Activated T-helper 1 cell treated with anti-CD3 and anti-CD28 coated beads, Interleukin-12 subunit alpha, Interleukin-12 subunit beta, Interleukin-2, Interleukin-4 antibody, amounts not matched to agents 30 ng/mL and 10 ng/mL and 1 ng/mL, durations not matched to agents 14 hours and 24 hours and 36 hours (primary cell): ENCODE measurements around the gene LRRK2. TPM values are rescaled to one million over a fixed set of nuclear protein-coding genes. Genes with fewer than 3 reads are reported as not detected.

ENCODE experiments used
- DNase-seq: peaks from one replicate; pipeline ENCODE4 v3.0.0; 2021; ENCODE audit warnings: low spot score
- H3K27ac Mint-ChIP-seq: one replicate; pipeline ENCODE4 v1.8.0; 2021; ENCODE audit warnings: mild to moderate bottlenecking, mixed read lengths
- H3K27me3 Mint-ChIP-seq: one replicate; pipeline ENCODE4 v1.8.0; 2022; ENCODE audit warnings: mild to moderate bottlenecking, moderate library complexity, mixed read lengths; ENCODE audit not compliant: insufficient read depth
- H3K36me3 Mint-ChIP-seq: one replicate; pipeline ENCODE4 v1.8.0; 2021; ENCODE audit warnings: low read depth, mixed read lengths
- H3K4me1 Mint-ChIP-seq: one replicate; pipeline ENCODE4 v1.8.0; 2021; ENCODE audit warnings: low read depth, mixed read lengths
- H3K4me3 Mint-ChIP-seq: one replicate; pipeline ENCODE4 v1.8.0; 2021; ENCODE audit warnings: mild to moderate bottlenecking, moderate library complexity, mixed read lengths
- H3K9me3 Mint-ChIP-seq: one replicate; pipeline ENCODE4 v1.8.0; 2021; ENCODE audit warnings: mixed read lengths
- intact Hi-C: fragments of 100-400 bp; cut with micrococcal nuclease; formaldehyde crosslinking; loops from one replicate; pipeline ENCODE4 v1.15.1; 2024
- total RNA-seq: library from RNA; stranded (reverse); gene quantifications from 2 replicates; pipeline ENCODE4 v1.2.3, GENCODE V29; 2022

The LRRK2 gene
- not detected in 2 replicates for total RNA-seq

GRCh38 chr12:40224439-40225291 is at the start of gene LRRK2:
TSS of gene LRRK2 (plus strand) at chr12:40224997. CDS start at chr12:40225132, 135 bp downstream.
- no peaks in the 10 kb centered on the region for H3K36me3 Mint-ChIP-seq
- intact Hi-C loops, result loop anchor here (5.0 kb wide), 1 partner anchor 72 kb away; no protein-coding TSS in a partner anchor

GRCh38 chr12:40175045-40175444 is 49.8 kb upstream of the LRRK2 start:
- peaks cover under 1% of the 10 kb centered on the region for H3K9me3 Mint-ChIP-seq
- DNase-seq, result no peak
- H3K4me3 Mint-ChIP-seq, result no peak overlapping the region
- intact Hi-C loops, result no loop called here
- no peaks in the 10 kb centered on the region for H3K36me3 Mint-ChIP-seq
- no peak overlapping the region for H3K27ac Mint-ChIP-seq
- H3K27me3 Mint-ChIP-seq, result peaks cover 2% of the 10 kb centered on the region
- peaks cover 6% of the 10 kb centered on the region for H3K4me1 Mint-ChIP-seq

More at GRCh38 chr12:40224439-40225291, at the start of gene LRRK2:
- Mint-ChIP-seq H3K27ac (no peak within 1 kb of the TSS), H3K4me3 (peak within 1 kb of the TSS; percentile 55), H3K4me1 (peaks cover 6% of the 10 kb centered on the region), H3K9me3 (no peaks in the 10 kb centered on the region), H3K27me3 (peaks cover 46% of the 10 kb centered on the region)
- no peak for DNase-seq

- DNase-seq, result no peak
- H3K27me3 Mint-ChIP-seq, result peaks cover 2% of the 10 kb centered on the region
- H3K27ac Mint-ChIP-seq, result no peak overlapping the region
- no peak overlapping the region for H3K4me3 Mint-ChIP-seq
- no peaks in the 10 kb centered on the region for H3K36me3 Mint-ChIP-seq
- intact Hi-C loops, result no loop called here
- peaks cover 4% of the 10 kb centered on the region for H3K9me3 Mint-ChIP-seq
- H3K4me1 Mint-ChIP-seq, result peaks cover 6% of the 10 kb centered on the region
Measured at GRCh38 chr12:40175489-40175888, 49.3 kb upstream of the LRRK2 start.

GRCh38 chr12:40178701-40179100 is 46.1 kb upstream of the LRRK2 start:
- DNase-seq, result no peak
- Mint-ChIP-seq H3K9me3 (peaks cover 4% of the 10 kb centered on the region), H3K4me1 (peaks cover 9% of the 10 kb centered on the region), H3K27me3 (peaks cover 2% of the 10 kb centered on the region), H3K27ac (no peak overlapping the region), H3K4me3 (no peak overlapping the region), H3K36me3 (no peaks in the 10 kb centered on the region)
- intact Hi-C loops, result no loop called here

- intact Hi-C loops, result no loop called here
- H3K36me3 Mint-ChIP-seq, result no peaks in the 10 kb centered on the region
- H3K4me3 Mint-ChIP-seq, result no peak overlapping the region
- peaks cover 2% of the 10 kb centered on the region for H3K27me3 Mint-ChIP-seq
- H3K4me1 Mint-ChIP-seq, result peaks cover 9% of the 10 kb centered on the region
- no peak for DNase-seq
- H3K27ac Mint-ChIP-seq, result no peak overlapping the region
- peaks cover 4% of the 10 kb centered on the region for H3K9me3 Mint-ChIP-seq
Measured at GRCh38 chr12:40181490-40181889, 43.3 kb upstream of the LRRK2 start.

- peaks cover 13% of the 10 kb centered on the region for H3K9me3 Mint-ChIP-seq
- intact Hi-C loops, result no loop called here
- H3K4me3 Mint-ChIP-seq, result no peak overlapping the region
- H3K36me3 Mint-ChIP-seq, result no peaks in the 10 kb centered on the region
- H3K4me1 Mint-ChIP-seq, result peaks cover 9% of the 10 kb centered on the region
- no peaks in the 10 kb centered on the region for H3K27me3 Mint-ChIP-seq
- no peak overlapping the region for H3K27ac Mint-ChIP-seq
- DNase-seq, result no peak
Measured at GRCh38 chr12:40183715-40184114, 41.1 kb upstream of the LRRK2 start.

- intact Hi-C loops, result no loop called here
- Mint-ChIP-seq H3K36me3 (no peaks in the 10 kb centered on the region), H3K9me3 (peaks cover 13% of the 10 kb centered on the region), H3K27ac (no peak overlapping the region), H3K4me3 (no peak overlapping the region), H3K4me1 (peaks cover 9% of the 10 kb centered on the region), H3K27me3 (no peaks in the 10 kb centered on the region)
- DNase-seq, result no peak
Measured at GRCh38 chr12:40184493-40185302, 40.1 kb upstream of the LRRK2 start.

- Mint-ChIP-seq H3K4me1 (peaks cover 9% of the 10 kb centered on the region), H3K4me3 (no peak overlapping the region), H3K27me3 (no peaks in the 10 kb centered on the region), H3K36me3 (no peaks in the 10 kb centered on the region), H3K9me3 (peaks cover 13% of the 10 kb centered on the region), H3K27ac (no peak overlapping the region)
- DNase-seq, result no peak
- intact Hi-C loops, result no loop called here
Measured at GRCh38 chr12:40185303-40185693, 39.5 kb upstream of the LRRK2 start.

GRCh38 chr12:40188558-40189320 is 36.1 kb upstream of the LRRK2 start:
- H3K36me3 Mint-ChIP-seq, result no peaks in the 10 kb centered on the region
- peaks cover 12% of the 10 kb centered on the region for H3K9me3 Mint-ChIP-seq

GRCh38 chr12:40192704-40193255 is 32.0 kb upstream of the LRRK2 start:
- peaks cover 6% of the 10 kb centered on the region for H3K9me3 Mint-ChIP-seq
- H3K4me1 Mint-ChIP-seq, result peaks cover 17% of the 10 kb centered on the region
- intact Hi-C loops, result no loop called here
- DNase-seq, result no peak
- H3K27me3 Mint-ChIP-seq, result peaks cover 11% of the 10 kb centered on the region
- no peak overlapping the region for H3K27ac Mint-ChIP-seq
- H3K4me3 Mint-ChIP-seq, result no peak overlapping the region
- H3K36me3 Mint-ChIP-seq, result no peaks in the 10 kb centered on the region

More at GRCh38 chr12:40188558-40189320, 36.1 kb upstream of the LRRK2 start:
- intact Hi-C loops, result no loop called here
- Mint-ChIP-seq H3K4me3 (no peak overlapping the region), H3K27ac (no peak overlapping the region), H3K4me1 (peaks cover 12% of the 10 kb centered on the region), H3K27me3 (peaks cover 2% of the 10 kb centered on the region)
- no peak for DNase-seq

- H3K27ac Mint-ChIP-seq, result no peak overlapping the region
- H3K4me3 Mint-ChIP-seq, result no peak overlapping the region
- intact Hi-C loops, result no loop called here
- H3K36me3 Mint-ChIP-seq, result no peaks in the 10 kb centered on the region
- H3K9me3 Mint-ChIP-seq, result peaks cover 3% of the 10 kb centered on the region
- peaks cover 17% of the 10 kb centered on the region for H3K4me1 Mint-ChIP-seq
- DNase-seq, result no peak
- H3K27me3 Mint-ChIP-seq, result peaks cover 14% of the 10 kb centered on the region
Measured at GRCh38 chr12:40194846-40195245, 30.0 kb upstream of the LRRK2 start.

- H3K36me3 Mint-ChIP-seq, result no peaks in the 10 kb centered on the region
- no peak overlapping the region for H3K27ac Mint-ChIP-seq
- H3K4me3 Mint-ChIP-seq, result no peak overlapping the region
- intact Hi-C loops, result no loop called here
- H3K4me1 Mint-ChIP-seq, result peaks cover 11% of the 10 kb centered on the region
- DNase-seq, result no peak
- no peaks in the 10 kb centered on the region for H3K9me3 Mint-ChIP-seq
- H3K27me3 Mint-ChIP-seq, result peaks cover 19% of the 10 kb centered on the region
Measured at GRCh38 chr12:40197590-40197989, 27.2 kb upstream of the LRRK2 start.
